ENCODE data around the gene TTC27. TPM values are rescaled to one million over a fixed set of nuclear protein-coding genes. Genes with fewer than 3 reads are reported as not detected.

Gene TTC27
- total RNA-seq, 1 donor: 10.8 TPM

- H3K9me3 ChIP-seq (ENCODE audit: low read depth, low read length): peaks cover 14% of the 10 kb centered on the region
- H3K27me3 ChIP-seq (ENCODE audit: insufficient read depth, low read length): no peaks in the 10 kb centered on the region
- no peak overlapping the region for H3K4me3 ChIP-seq (ENCODE audit: low read length)
- H3K4me1 ChIP-seq (ENCODE audit: insufficient read depth, low read length): no peaks in the 10 kb centered on the region
These were observed 155.6 kb downstream of the TTC27 start for GRCh38 chr2:32783469-32783868.

- no peaks in the 10 kb centered on the region for H3K4me1 ChIP-seq (ENCODE audit: insufficient read depth, low read length)
- no peak overlapping the region for H3K4me3 ChIP-seq (ENCODE audit: low read length)
- H3K27me3 ChIP-seq (ENCODE audit: insufficient read depth, low read length): no peaks in the 10 kb centered on the region
- H3K9me3 ChIP-seq (ENCODE audit: low read depth, low read length): peaks cover 14% of the 10 kb centered on the region
These were observed 156.1 kb downstream of the TTC27 start for GRCh38 chr2:32783933-32784332.

GRCh38 chr2:32787207-32787606 lies 159.4 kb downstream of the TTC27 start:
- no peaks in the 10 kb centered on the region for H3K4me1 ChIP-seq (ENCODE audit: insufficient read depth, low read length)
- H3K4me3 ChIP-seq (ENCODE audit: low read length): no peak overlapping the region
- H3K9me3 ChIP-seq (ENCODE audit: low read depth, low read length): no peaks in the 10 kb centered on the region
- no peaks in the 10 kb centered on the region for H3K27me3 ChIP-seq (ENCODE audit: insufficient read depth, low read length)

GRCh38 chr2:32788114-32788513 lies 160.3 kb downstream of the TTC27 start:
- Histone ChIP-seq H3K4me1 (ENCODE audit: insufficient read depth, low read length) (no peaks in the 10 kb centered on the region), H3K9me3 (ENCODE audit: low read depth, low read length) (no peaks in the 10 kb centered on the region), H3K4me3 (ENCODE audit: low read length) (no peak overlapping the region), H3K27me3 (ENCODE audit: insufficient read depth, low read length) (no peaks in the 10 kb centered on the region)

- no peaks in the 10 kb centered on the region for H3K9me3 ChIP-seq (ENCODE audit: low read depth, low read length)
- H3K27me3 ChIP-seq (ENCODE audit: insufficient read depth, low read length): no peaks in the 10 kb centered on the region
- H3K4me3 ChIP-seq (ENCODE audit: low read length): no peak overlapping the region
- no peaks in the 10 kb centered on the region for H3K4me1 ChIP-seq (ENCODE audit: insufficient read depth, low read length)
These were observed 164.6 kb downstream of the TTC27 start for GRCh38 chr2:32792416-32792815.

- Histone ChIP-seq H3K27me3 (ENCODE audit: insufficient read depth, low read length) (no peaks in the 10 kb centered on the region), H3K9me3 (ENCODE audit: low read depth, low read length) (no peaks in the 10 kb centered on the region), H3K4me3 (ENCODE audit: low read length) (no peak overlapping the region), H3K4me1 (ENCODE audit: insufficient read depth, low read length) (no peaks in the 10 kb centered on the region)
These were observed 171.0 kb downstream of the TTC27 start for GRCh38 chr2:32798829-32799228.

- Histone ChIP-seq H3K9me3 (ENCODE audit: low read depth, low read length) (no peaks in the 10 kb centered on the region), H3K4me3 (ENCODE audit: low read length) (no peak overlapping the region), H3K4me1 (ENCODE audit: insufficient read depth, low read length) (no peaks in the 10 kb centered on the region), H3K27me3 (ENCODE audit: insufficient read depth, low read length) (no peaks in the 10 kb centered on the region)
These were observed 173.9 kb downstream of the TTC27 start for GRCh38 chr2:32801741-32802140.

GRCh38 chr2:32802877-32803276 lies 175.0 kb downstream of the TTC27 start:
- Histone ChIP-seq H3K27me3 (ENCODE audit: insufficient read depth, low read length) (no peaks in the 10 kb centered on the region), H3K9me3 (ENCODE audit: low read depth, low read length) (no peaks in the 10 kb centered on the region), H3K4me3 (ENCODE audit: low read length) (no peak overlapping the region), H3K4me1 (ENCODE audit: insufficient read depth, low read length) (no peaks in the 10 kb centered on the region)

GRCh38 chr2:32804205-32804604 lies 176.4 kb downstream of the TTC27 start:
- no peak overlapping the region for H3K4me3 ChIP-seq (ENCODE audit: low read length)
- no peaks in the 10 kb centered on the region for H3K9me3 ChIP-seq (ENCODE audit: low read depth, low read length)
- no peaks in the 10 kb centered on the region for H3K4me1 ChIP-seq (ENCODE audit: insufficient read depth, low read length)
- no peaks in the 10 kb centered on the region for H3K27me3 ChIP-seq (ENCODE audit: insufficient read depth, low read length)

GRCh38 chr2:32805104-32806095 lies 177.6 kb downstream of the TTC27 start:
- Histone ChIP-seq H3K9me3 (ENCODE audit: low read depth, low read length) (no peaks in the 10 kb centered on the region), H3K27me3 (ENCODE audit: insufficient read depth, low read length) (no peaks in the 10 kb centered on the region), H3K4me1 (ENCODE audit: insufficient read depth, low read length) (no peaks in the 10 kb centered on the region), H3K4me3 (ENCODE audit: low read length) (no peak overlapping the region)

- Histone ChIP-seq H3K9me3 (ENCODE audit: low read depth, low read length) (no peaks in the 10 kb centered on the region), H3K27me3 (ENCODE audit: insufficient read depth, low read length) (no peaks in the 10 kb centered on the region), H3K4me1 (ENCODE audit: insufficient read depth, low read length) (no peaks in the 10 kb centered on the region), H3K4me3 (ENCODE audit: low read length) (no peak overlapping the region)
These were observed 179.0 kb downstream of the TTC27 start for GRCh38 chr2:32806857-32807256.

GRCh38 chr2:32807662-32808061 lies 179.8 kb downstream of the TTC27 start:
- Histone ChIP-seq H3K9me3 (ENCODE audit: low read depth, low read length) (no peaks in the 10 kb centered on the region), H3K4me1 (ENCODE audit: insufficient read depth, low read length) (no peaks in the 10 kb centered on the region), H3K27me3 (ENCODE audit: insufficient read depth, low read length) (no peaks in the 10 kb centered on the region), H3K4me3 (ENCODE audit: low read length) (no peak overlapping the region)

- Histone ChIP-seq H3K9me3 (ENCODE audit: low read depth, low read length) (no peaks in the 10 kb centered on the region), H3K4me1 (ENCODE audit: insufficient read depth, low read length) (no peaks in the 10 kb centered on the region), H3K4me3 (ENCODE audit: low read length) (no peak overlapping the region), H3K27me3 (ENCODE audit: insufficient read depth, low read length) (no peaks in the 10 kb centered on the region)
These were observed 183.2 kb downstream of the TTC27 start for GRCh38 chr2:32810909-32811495.

- H3K4me1 ChIP-seq (ENCODE audit: insufficient read depth, low read length): no peaks in the 10 kb centered on the region
- H3K4me3 ChIP-seq (ENCODE audit: low read length): no peak overlapping the region
- H3K27me3 ChIP-seq (ENCODE audit: insufficient read depth, low read length): no peaks in the 10 kb centered on the region
- no peaks in the 10 kb centered on the region for H3K9me3 ChIP-seq (ENCODE audit: low read depth, low read length)
These were observed 183.8 kb downstream of the TTC27 start for GRCh38 chr2:32811696-32812095.

GRCh38 chr2:32812316-32812715 lies 184.5 kb downstream of the TTC27 start:
- Histone ChIP-seq H3K9me3 (ENCODE audit: low read depth, low read length) (no peaks in the 10 kb centered on the region), H3K4me3 (ENCODE audit: low read length) (no peak overlapping the region)

More at GRCh38 chr2:32812316-32812715, 184.5 kb downstream of the TTC27 start:
- H3K4me1 ChIP-seq (ENCODE audit: insufficient read depth, low read length): no peaks in the 10 kb centered on the region
- H3K27me3 ChIP-seq (ENCODE audit: insufficient read depth, low read length): no peaks in the 10 kb centered on the region

Data from mononuclear cell (primary cell).